Fibroblast of pulmonary artery (primary cell): ENCODE data around the gene RSPH1.

Experiments used
- DNase-seq: peaks from one replicate; pipeline ENCODE4 v3.0.0-alpha.2; 2010; ENCODE audit warnings: low read depth
- H3K4me3 ChIP-seq: replicated peaks from 2 replicates; pipeline ENCODE4 v1.5.1; 2011; ENCODE audit warnings: low read depth, mild to moderate bottlenecking, control low read depth, low read length, moderate library complexity
- CTCF ChIP-seq: IDR thresholded peaks from 2 replicates; pipeline ENCODE4 v1.5.1; 2011; ENCODE audit warnings: mild to moderate bottlenecking, control low read depth, low read length, inconsistent platforms; ENCODE audit errors: missing control alignments

The RSPH1 gene

DNA sequence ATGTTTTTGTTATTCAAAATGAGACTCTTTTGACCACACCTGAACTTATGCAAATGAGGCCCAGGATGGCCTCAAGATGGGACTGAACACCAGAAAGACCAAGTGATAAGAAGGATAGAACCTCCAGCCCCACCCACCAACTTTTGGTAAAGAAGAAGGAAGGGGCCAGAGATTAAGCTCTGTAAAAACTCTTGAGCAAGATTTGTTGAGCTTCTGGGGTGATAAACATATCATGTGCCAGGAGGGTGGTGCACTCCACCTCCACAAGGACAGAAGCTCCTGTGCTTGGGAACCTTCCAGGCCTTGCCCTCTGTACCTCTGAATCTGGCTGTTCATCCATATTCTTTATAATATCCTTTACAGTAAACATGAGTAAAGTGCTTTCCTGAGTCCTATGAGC is 5.3 kb downstream of the RSPH1 start:
- H3K4me3 ChIP-seq: no peak overlapping the region
- TF ChIP-seq CTCF: no peak
- no peak for DNase-seq

- H3K4me3 ChIP-seq: no peak overlapping the region
- TF ChIP-seq CTCF: no peak
- DNase-seq: no peak
Measured at GRCh38 chr21:42489991-42490390, 6.0 kb downstream of the RSPH1 start.

- H3K4me3 ChIP-seq: no peak overlapping the region
- no peak for TF ChIP-seq CTCF
- DNase-seq: no peak
Measured at GRCh38 chr21:42489006-42489563, 6.9 kb downstream of the RSPH1 start.

DNA sequence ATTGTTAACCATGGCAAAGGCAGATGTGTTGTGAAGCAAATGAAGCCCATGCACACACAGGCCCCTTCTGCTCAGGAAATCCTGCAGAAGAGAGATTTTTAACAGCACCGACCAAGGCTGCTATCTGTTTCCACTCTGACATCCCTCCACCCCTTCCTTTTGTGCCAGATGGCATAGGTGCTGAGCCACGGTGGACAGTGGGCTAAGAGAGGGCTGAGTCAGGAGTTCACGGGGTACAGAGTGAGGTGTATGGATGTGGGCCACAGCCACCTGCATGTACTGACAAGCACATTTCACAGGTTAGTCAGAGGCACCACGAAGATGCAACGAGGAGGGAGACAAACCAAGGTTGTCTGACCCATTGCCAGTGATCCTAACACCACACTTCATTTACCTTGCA is 9.5 kb downstream of the RSPH1 start:
- H3K4me3 ChIP-seq: no peak overlapping the region
- no peak for TF ChIP-seq CTCF
- DNase-seq: no peak

DNA sequence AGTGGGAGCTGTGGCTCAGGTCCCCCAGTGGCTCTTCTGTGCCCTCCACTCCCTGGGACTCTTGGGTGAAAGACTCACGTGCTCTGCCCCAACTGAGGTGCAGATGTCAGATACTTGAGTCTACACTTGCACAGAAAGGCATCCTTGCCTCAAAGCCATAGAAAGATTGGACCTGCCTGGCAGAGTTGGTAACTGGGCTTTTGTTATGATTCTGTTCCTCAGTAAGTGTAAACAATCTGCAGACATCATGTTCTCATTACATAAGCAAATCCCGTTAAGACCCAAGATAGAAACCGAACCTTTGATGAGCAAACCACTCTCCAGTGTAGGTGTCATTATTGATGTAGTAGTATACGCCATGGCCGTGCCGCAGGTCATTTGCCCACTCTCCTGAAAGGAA is 10.0 kb downstream of the RSPH1 start:
- no peak overlapping the region for H3K4me3 ChIP-seq
- DNase-seq: no peak
- no peak for TF ChIP-seq CTCF

- no peak overlapping the region for H3K4me3 ChIP-seq
- no peak for DNase-seq
- no peak for TF ChIP-seq CTCF
Measured at GRCh38 chr21:42484966-42485365, 11.1 kb downstream of the RSPH1 start.

GRCh38 chr21:42481169-42481568 is 14.9 kb downstream of the RSPH1 start:
- DNase-seq: no peak
- no peak overlapping the region for H3K4me3 ChIP-seq
- no peak for TF ChIP-seq CTCF
